ENCODE data around the gene KRT72.

- TF ChIP-seq EZH2phosphoT487 (IDR thresholded peaks at IDR 0.05; ENCODE audit: insufficient read depth, low read depth) (no peak), EZH2 (IDR thresholded peaks at IDR 0.05; ENCODE audit: insufficient read depth, poor library complexity, severe bottlenecking) (no peak)
Observed at GRCh38 chr12:52627395-52628110, 26.3 kb upstream of the KRT72 start.
